OCI-LY1 (cell line): ENCODE results near the gene IL17RE.

ENCODE experiments used
- H2AFZ ChIP-seq: fragments of 200-600 bp; sonication (generic), shearing (Covaris generic); 2 replicates; pipeline ENCODE4 v1.6.0; 2014; ENCODE audit warnings: antibody characterized with exemption, mild to moderate bottlenecking, low read length
- H3F3A ChIP-seq: fragments of 200-600 bp; sonication (generic), shearing (Covaris generic); 2 replicates; pipeline ENCODE4 v1.6.0; 2014; ENCODE audit warnings: mild to moderate bottlenecking, antibody characterized with exemption, low read length, moderate library complexity; ENCODE audit not compliant: insufficient read depth
- H3K27ac ChIP-seq: fragments of 200-600 bp; sonication (generic); 2 replicates; pipeline ENCODE4 v1.5.1; 2014; ENCODE audit warnings: low read length, mixed run types, mild to moderate bottlenecking, low read depth; ENCODE audit not compliant: poor library complexity, severe bottlenecking
- H3K27me3 ChIP-seq: fragments of 200-600 bp; sonication (generic); 2 replicates; pipeline ENCODE4 v1.6.0; 2014; ENCODE audit warnings: antibody characterized with exemption, mild to moderate bottlenecking, low read length, moderate library complexity; ENCODE audit not compliant: insufficient read depth
- H3K36me3 ChIP-seq: fragments of 200-600 bp; sonication (generic); 2 replicates; pipeline ENCODE4 v1.6.1; 2014; ENCODE audit warnings: mild to moderate bottlenecking, antibody characterized with exemption, low read length, moderate library complexity, mixed read lengths; ENCODE audit not compliant: insufficient read depth
- H3K4me1 ChIP-seq: fragments of 200-600 bp; sonication (generic); 2 replicates; pipeline ENCODE4 v1.5.1; 2014; ENCODE audit warnings: mild to moderate bottlenecking, low read length, moderate library complexity; ENCODE audit not compliant: insufficient read depth, severe bottlenecking
- H3K4me2 ChIP-seq: fragments of 200-600 bp; sonication (generic), shearing (Covaris generic); 2 replicates; pipeline ENCODE4 v1.6.1; 2014; ENCODE audit warnings: low read length
- H3K4me3 ChIP-seq: fragments of 200-600 bp; sonication (generic); 2 replicates; pipeline ENCODE4 v1.5.1; 2014; ENCODE audit warnings: low read length, low read depth, mild to moderate bottlenecking, mixed read lengths; ENCODE audit not compliant: poor library complexity, severe bottlenecking
- H3K79me2 ChIP-seq: fragments of 200-600 bp; shearing (Covaris generic); 2 replicates; pipeline ENCODE4 v1.6.1; 2016; ENCODE audit warnings: mixed run types, low read length, mixed read lengths; ENCODE audit not compliant: insufficient read depth
- H3K9ac ChIP-seq: fragments of 200-600 bp; sonication (generic), shearing (Covaris generic); 2 replicates; pipeline ENCODE4 v1.6.1; 2014; ENCODE audit warnings: mild to moderate bottlenecking, low read length, mixed read lengths
- H3K9me2 ChIP-seq: fragments of 200-600 bp; sonication (generic), shearing (Covaris generic); 2 replicates; pipeline ENCODE4 v1.6.1; 2014; ENCODE audit warnings: low read depth, mild to moderate bottlenecking, low read length, mixed read lengths
- H3K9me3 ChIP-seq: fragments of 200-600 bp; shearing (Covaris generic); 2 replicates; pipeline ENCODE4 v1.6.1; 2014; ENCODE audit warnings: low read length, mixed read lengths
- H4K20me1 ChIP-seq: fragments of 200-600 bp; sonication (generic), shearing (Covaris generic); 2 replicates; pipeline ENCODE4 v1.6.0; 2016; ENCODE audit warnings: mild to moderate bottlenecking, low read length; ENCODE audit not compliant: insufficient read depth
- EZH2 ChIP-seq: fragments of 200-600 bp; sonication (generic), shearing (Covaris generic); IDR thresholded peaks from 2 replicates; pipeline ENCODE4 v1.8.0; 2017; ENCODE audit warnings: borderline replicate concordance, mixed run types, mild to moderate bottlenecking, antibody characterized with exemption, low read length, moderate library complexity, mixed read lengths
- TF ChIP-seq, protein P1 (sequence below): fragments of 200-600 bp; sonication (generic), shearing (Covaris generic); IDR thresholded peaks from 2 replicates; pipeline ENCODE4 v1.5.1; 2017; ENCODE audit warnings: mild to moderate bottlenecking, antibody characterized with exemption, low read length, moderate library complexity, mixed read lengths

The IL17RE gene

DNA sequence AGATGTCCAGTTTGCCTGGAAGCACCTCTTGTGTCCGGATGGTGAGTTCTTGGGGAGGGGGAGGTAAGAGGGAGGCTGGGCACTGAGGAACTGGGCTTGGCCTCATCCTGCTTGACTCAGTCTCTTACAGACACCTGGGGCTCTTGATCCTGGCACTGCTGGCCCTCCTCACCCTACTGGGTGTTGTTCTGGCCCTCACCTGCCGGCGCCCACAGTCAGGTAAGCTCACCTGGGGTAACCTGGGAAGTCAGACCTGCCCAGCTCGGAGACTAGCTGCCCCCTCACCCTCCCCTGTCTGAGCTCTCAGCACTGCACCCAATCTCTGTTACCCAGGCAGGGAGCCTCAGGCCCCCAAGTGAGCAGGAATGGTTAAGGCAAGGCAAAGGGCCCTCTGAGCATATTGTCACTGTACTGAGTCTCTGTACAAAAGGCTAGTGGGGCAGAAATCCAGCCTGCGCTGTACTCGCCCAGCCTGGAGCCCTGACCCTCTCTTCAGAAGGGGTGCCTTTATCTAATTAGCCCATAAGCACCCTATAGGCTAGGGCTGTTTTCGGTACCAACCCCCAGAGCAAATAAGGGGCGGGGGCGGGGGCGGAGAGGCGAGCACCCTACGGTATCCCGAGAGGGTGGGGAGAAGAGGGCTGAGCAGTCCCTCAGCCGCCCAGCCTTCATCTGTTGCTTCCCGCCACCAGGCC, 12.1 kb downstream of the IL17RE start:
- H2AFZ ChIP-seq: no peak overlapping the region
- no peak overlapping the region for H3K27ac ChIP-seq
- no peak overlapping the region for H3K9ac ChIP-seq
- H3K79me2 ChIP-seq: no peaks in the 10 kb centered on the region
- no peaks in the 10 kb centered on the region for H3K9me2 ChIP-seq
- no peaks in the 10 kb centered on the region for H3K36me3 ChIP-seq
- no peaks in the 10 kb centered on the region for H3K27me3 ChIP-seq
- H3K4me1 ChIP-seq: no peaks in the 10 kb centered on the region
- TF ChIP-seq, protein P1, sequence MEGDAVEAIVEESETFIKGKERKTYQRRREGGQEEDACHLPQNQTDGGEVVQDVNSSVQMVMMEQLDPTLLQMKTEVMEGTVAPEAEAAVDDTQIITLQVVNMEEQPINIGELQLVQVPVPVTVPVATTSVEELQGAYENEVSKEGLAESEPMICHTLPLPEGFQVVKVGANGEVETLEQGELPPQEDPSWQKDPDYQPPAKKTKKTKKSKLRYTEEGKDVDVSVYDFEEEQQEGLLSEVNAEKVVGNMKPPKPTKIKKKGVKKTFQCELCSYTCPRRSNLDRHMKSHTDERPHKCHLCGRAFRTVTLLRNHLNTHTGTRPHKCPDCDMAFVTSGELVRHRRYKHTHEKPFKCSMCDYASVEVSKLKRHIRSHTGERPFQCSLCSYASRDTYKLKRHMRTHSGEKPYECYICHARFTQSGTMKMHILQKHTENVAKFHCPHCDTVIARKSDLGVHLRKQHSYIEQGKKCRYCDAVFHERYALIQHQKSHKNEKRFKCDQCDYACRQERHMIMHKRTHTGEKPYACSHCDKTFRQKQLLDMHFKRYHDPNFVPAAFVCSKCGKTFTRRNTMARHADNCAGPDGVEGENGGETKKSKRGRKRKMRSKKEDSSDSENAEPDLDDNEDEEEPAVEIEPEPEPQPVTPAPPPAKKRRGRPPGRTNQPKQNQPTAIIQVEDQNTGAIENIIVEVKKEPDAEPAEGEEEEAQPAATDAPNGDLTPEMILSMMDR: no peak
- no peak for TF ChIP-seq EZH2
- H3K9me3 ChIP-seq: no peaks in the 10 kb centered on the region
- H3F3A ChIP-seq: no peaks in the 10 kb centered on the region
- peak overlapping the region; percentile 38; the same call in 1 of the 2 replicates for H3K4me2 ChIP-seq
- H4K20me1 ChIP-seq: no peaks in the 10 kb centered on the region
- H3K4me3 ChIP-seq: no peak overlapping the region

DNA sequence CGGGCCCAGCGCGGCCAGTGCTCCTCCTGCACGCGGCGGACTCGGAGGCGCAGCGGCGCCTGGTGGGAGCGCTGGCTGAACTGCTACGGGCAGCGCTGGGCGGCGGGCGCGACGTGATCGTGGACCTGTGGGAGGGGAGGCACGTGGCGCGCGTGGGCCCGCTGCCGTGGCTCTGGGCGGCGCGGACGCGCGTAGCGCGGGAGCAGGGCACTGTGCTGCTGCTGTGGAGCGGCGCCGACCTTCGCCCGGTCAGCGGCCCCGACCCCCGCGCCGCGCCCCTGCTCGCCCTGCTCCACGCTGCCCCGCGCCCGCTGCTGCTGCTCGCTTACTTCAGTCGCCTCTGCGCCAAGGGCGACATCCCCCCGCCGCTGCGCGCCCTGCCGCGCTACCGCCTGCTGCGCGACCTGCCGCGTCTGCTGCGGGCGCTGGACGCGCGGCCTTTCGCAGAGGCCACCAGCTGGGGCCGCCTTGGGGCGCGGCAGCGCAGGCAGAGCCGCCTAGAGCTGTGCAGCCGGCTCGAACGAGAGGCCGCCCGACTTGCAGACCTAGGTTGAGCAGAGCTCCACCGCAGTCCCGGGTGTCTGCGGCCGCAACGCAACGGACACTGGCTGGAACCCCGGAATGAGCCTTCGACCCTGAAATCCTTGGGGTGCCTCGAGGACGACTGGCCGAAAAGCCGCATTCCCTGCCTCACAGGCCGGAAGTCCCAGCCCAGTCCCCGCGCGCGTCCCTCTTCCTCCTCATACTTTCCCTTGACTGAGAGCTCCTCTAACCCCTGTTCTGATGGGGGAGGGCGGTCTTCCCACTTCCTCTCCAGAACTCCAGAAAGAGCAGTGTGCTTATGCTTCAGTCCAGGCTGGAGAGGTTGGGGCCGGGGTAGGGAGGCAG, 12.8 kb downstream of the IL17RE start:
- H3K36me3 ChIP-seq: no peaks in the 10 kb centered on the region
- H3K4me3 ChIP-seq: peak overlapping the region; percentile 25
- H3K4me1 ChIP-seq: no peaks in the 10 kb centered on the region
- TF ChIP-seq, protein P1: no peak
- no peak for TF ChIP-seq EZH2
- H3K79me2 ChIP-seq: no peaks in the 10 kb centered on the region
- no peak overlapping the region for H3K27ac ChIP-seq
- H3K9ac ChIP-seq: no peak overlapping the region
- H2AFZ ChIP-seq: no peak overlapping the region
- H3F3A ChIP-seq: no peaks in the 10 kb centered on the region
- no peaks in the 10 kb centered on the region for H3K9me3 ChIP-seq
- no peaks in the 10 kb centered on the region for H3K27me3 ChIP-seq
- H4K20me1 ChIP-seq: no peaks in the 10 kb centered on the region
- peak overlapping the region; percentile 38; the same call in 1 of the 2 replicates for H3K4me2 ChIP-seq
- H3K9me2 ChIP-seq: no peaks in the 10 kb centered on the region

DNA sequence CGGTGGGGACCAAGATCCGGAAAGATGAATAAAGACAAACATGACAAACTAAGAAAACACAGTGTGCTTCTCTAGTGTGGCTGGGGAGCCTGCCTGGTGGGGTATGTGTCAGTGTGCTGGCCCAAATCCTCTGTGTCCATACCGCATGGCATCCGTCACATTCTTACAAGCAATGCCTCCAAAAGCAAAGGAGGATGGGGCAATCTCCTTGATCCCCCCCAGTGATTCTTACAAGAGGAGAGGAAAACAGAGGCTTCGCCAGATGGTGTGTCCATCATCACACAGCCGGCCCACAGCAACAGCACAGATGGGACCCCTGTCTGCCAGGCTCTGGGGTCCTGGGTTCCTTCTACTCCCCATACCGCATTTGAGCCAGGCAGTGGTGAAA, 13.7 kb downstream of the IL17RE start:
- Histone ChIP-seq H3K9me3 (no peaks in the 10 kb centered on the region), H3K9ac (no peak overlapping the region), H4K20me1 (no peaks in the 10 kb centered on the region), H3K36me3 (no peaks in the 10 kb centered on the region), H3K27ac (no peak overlapping the region), H3K27me3 (no peaks in the 10 kb centered on the region), H3K79me2 (no peaks in the 10 kb centered on the region), H3K4me2 (no peak overlapping the region), H3K4me1 (no peaks in the 10 kb centered on the region), H3K9me2 (no peaks in the 10 kb centered on the region), H3K4me3 (no peak overlapping the region), H3F3A (no peaks in the 10 kb centered on the region), H2AFZ (no peak overlapping the region)
- no peak for TF ChIP-seq EZH2
- TF ChIP-seq, protein P1: no peak
